Endothelial cell of umbilical vein (primary cell): ENCODE measurements around the gene TMEM126A. TPM values are rescaled to one million over a fixed set of nuclear protein-coding genes. Genes with fewer than 3 reads are reported as not detected.

Source experiments
- BruUV-seq: library from RNA; stranded (reverse); fragments of 400-500 nt; replicated peaks from 2 replicates; lab custom pipeline; 2021; lab: Mats Ljungman, UMichigan
- CTCF ChIA-PET: fragments of 300-600, 350-600 bp; sonication (Branson Sonifier 250); formaldehyde crosslinking; loops from one replicate; lab custom pipeline; 2021; ENCODE audit warnings: antibody characterized with exemption, inconsistent platforms; lab: Charles Lee
- POLR2A ChIA-PET: fragments of 300-600, 350-600 bp; sonication (Branson Sonifier 250); formaldehyde crosslinking; loops from one replicate; lab custom pipeline; 2021; ENCODE audit warnings: antibody characterized with exemption, inconsistent platforms; lab: Charles Lee
- DNase-seq: peaks from one replicate; pipeline ENCODE4 v3.0.0-alpha.2; 2011; ENCODE audit warnings: low read depth, low spot score
- FAIRE-seq: peaks from 2 replicates; lab custom pipeline; 2011; peaks lifted over from hg19 to GRCh38; lab: Jason Lieb, UNC
- H2AFZ ChIP-seq: 2 replicates; pipeline ENCODE4 v1.6.0; 2012; ENCODE audit warnings: low read depth, low read length, control low read depth, inconsistent platforms
- H3K27ac ChIP-seq: 2 replicates; pipeline ENCODE4 v1.5.1; 2011; ENCODE audit warnings: low read depth, mild to moderate bottlenecking, control low read depth, low read length, moderate library complexity; ENCODE audit not compliant: insufficient read depth
- H3K27me3 ChIP-seq, 2 experiments: 2 replicates each; pipeline versions ENCODE4 v1.6.0 to v1.6.1; 2011; ENCODE audit warnings: low read length in 2 of 2, mixed read lengths in 1 of 2; ENCODE audit not compliant: control insufficient read depth in 2 of 2, insufficient read depth in 2 of 2
- H3K36me3 ChIP-seq, 2 experiments: 2 replicates in 1 of 2; 3 replicates in 1 of 2; pipeline ENCODE4 v1.5.1; 2011; ENCODE audit warnings: low read length in 2 of 2, mild to moderate bottlenecking in 1 of 2, moderate library complexity in 1 of 2; ENCODE audit not compliant: control insufficient read depth in 2 of 2, insufficient read depth in 2 of 2; ENCODE audit errors: extremely low read depth in 1 of 2
- H3K4me1 ChIP-seq: 3 replicates; pipeline ENCODE4 v1.5.1; 2011; ENCODE audit warnings: mild to moderate bottlenecking, low read length; ENCODE audit not compliant: control insufficient read depth, insufficient read depth; ENCODE audit errors: extremely low read depth
- H3K4me2 ChIP-seq: 2 replicates; pipeline ENCODE4 v1.6.1; 2011; ENCODE audit warnings: low read length, control low read depth, mixed read lengths; ENCODE audit not compliant: insufficient read depth
- H3K4me3 ChIP-seq, 3 experiments: fragments of 200-600 bp in 1 of 3; sonication (generic), shearing (Covaris generic) in 1 of 3; replicated peaks in 1 of 3; 2 replicates each; pipeline ENCODE4 v1.5.1; 2011 to 2016; ENCODE audit warnings: control low read depth in 3 of 3, low read length in 3 of 3, mild to moderate bottlenecking in 2 of 3, inconsistent platforms in 1 of 3, low read depth in 1 of 3, moderate library complexity in 1 of 3; ENCODE audit not compliant: insufficient read depth in 1 of 3
- H3K79me2 ChIP-seq: 2 replicates; pipeline ENCODE4 v1.6.0; 2012; ENCODE audit warnings: low read length, inconsistent platforms; ENCODE audit not compliant: control insufficient read depth, insufficient read depth
- H3K9ac ChIP-seq: replicated peaks from 2 replicates; pipeline ENCODE3; 2011; ENCODE audit warnings: low read length, control low read depth; ENCODE audit not compliant: insufficient read depth; ENCODE audit errors: extremely low read depth
- H3K9me1 ChIP-seq: replicated peaks from 3 replicates; pipeline ENCODE4 v1.6.0; 2011; ENCODE audit warnings: mild to moderate bottlenecking, low read length; ENCODE audit not compliant: control insufficient read depth, insufficient read depth; ENCODE audit errors: extremely low read depth
- H3K9me3 ChIP-seq: replicated peaks from 2 replicates; pipeline ENCODE4 v1.5.1; 2012; ENCODE audit warnings: low read length, inconsistent platforms; ENCODE audit not compliant: control insufficient read depth, insufficient read depth
- H4K20me1 ChIP-seq: replicated peaks from 2 replicates; pipeline ENCODE3; 2011; ENCODE audit warnings: mild to moderate bottlenecking, low read length; ENCODE audit not compliant: control insufficient read depth, insufficient read depth; ENCODE audit errors: extremely low read depth
- CTCF ChIP-seq, 2 donors: IDR thresholded peaks; 1 replicate in 1 of 2; 2 replicates in 1 of 2; pipeline ENCODE4 v1.5.1; 2011; ENCODE audit warnings: low read length in 2 of 2, mild to moderate bottlenecking in 2 of 2, moderate library complexity in 2 of 2, control low read depth in 1 of 2, inconsistent platforms in 1 of 2, low read depth in 1 of 2; ENCODE audit not compliant: insufficient read depth in 1 of 2; ENCODE audit errors: extremely low read depth in 1 of 2
- EZH2 ChIP-seq: IDR thresholded peaks from 2 replicates; pipeline ENCODE4 v1.6.1; 2012; ENCODE audit warnings: borderline replicate concordance, low read depth, mild to moderate bottlenecking, moderate library complexity, low read length, inconsistent platforms; ENCODE audit not compliant: severe bottlenecking
- FOS ChIP-seq: IDR thresholded peaks from 2 replicates; pipeline ENCODE4 v1.6.1; 2011; ENCODE audit warnings: mild to moderate bottlenecking, low read length, moderate library complexity, borderline replicate concordance; ENCODE audit not compliant: insufficient read depth
- GATA2 ChIP-seq: IDR thresholded peaks from 2 replicates; pipeline ENCODE4 v1.7.0; 2011; ENCODE audit warnings: low read depth, mild to moderate bottlenecking, moderate library complexity, mixed read lengths, low read length; ENCODE audit not compliant: insufficient read length, insufficient read depth
- JUN ChIP-seq: IDR thresholded peaks from 2 replicates; pipeline ENCODE4 v1.6.1; 2011; ENCODE audit warnings: borderline replicate concordance, low read depth; ENCODE audit not compliant: insufficient read length, insufficient read depth
- MAX ChIP-seq: IDR thresholded peaks from 2 replicates; pipeline ENCODE4 v1.6.1; 2011; ENCODE audit not compliant: insufficient read depth, insufficient read length
- MYC ChIP-seq: IDR thresholded peaks from one replicate; pipeline ENCODE4 v1.6.1; 2011; ENCODE audit warnings: mild to moderate bottlenecking, low read depth, low read length
- POLR2AphosphoS5 ChIP-seq: IDR thresholded peaks from 2 replicates; pipeline ENCODE4 v1.6.1; 2012; ENCODE audit warnings: low read depth, mild to moderate bottlenecking, control low read depth, low read length, moderate library complexity; ENCODE audit not compliant: insufficient read depth
- dilution Hi-C: fragments of 300-500 bp; cut with MboI; formaldehyde crosslinking; loops from one replicate; pipeline ENCODE4 v1.15.0; 2019; ENCODE audit warnings: low sequenced_read_pairs; ENCODE audit not compliant: extremely low pct_ligation_motif_present
- intact Hi-C: fragments of 100-400 bp; cut with micrococcal nuclease; formaldehyde crosslinking; loops from one replicate; pipeline ENCODE4 v1.10.0; 2022
- polyA plus RNA-seq, 4 experiments: library from polyadenylated mRNA; depleted of rRNA in 3 of 4; stranded (reverse) in 3 of 4; unstranded in 1 of 4; fragments of >200 nt; gene quantifications; 2 replicates each; pipeline versions ENCODE4 v1.2.1 to v1.2.3, GENCODE V29; 2011 to 2012; ENCODE audit warnings: missing spikeins in 1 of 4
- total RNA-seq: library from RNA; stranded (reverse); gene quantifications from 2 replicates; pipeline ENCODE4 v1.2.3, GENCODE V29; 2021

TMEM126A gene
- total and polyA plus RNA-seq, 2 donors (not counting 3 experiments of a cell fraction or from before 2014, with no cell fraction given) = 35.3 to 45.8 TPM

- FAIRE-seq (peak; percentile 63), DNase-seq (peak; percentile 66)
- H3K9me1 ChIP-seq = no peaks in the 10 kb centered on the region
- dilution Hi-C loops = no loop called here
- intact Hi-C loops = loop anchor here (1.0 to 10.0 kb wide), 4 partner anchors 117 to 250 kb away; partner anchors contain the start of gene SYTL2
- peaks cover 8 to 10% of the 10 kb centered on the region in 2 experiments for H3K27me3 ChIP-seq
- H3K4me1 ChIP-seq = no peaks in the 10 kb centered on the region
- BruUV-seq = no TSS peak
- no peak overlapping the region for H3K9ac ChIP-seq
- ChIA-PET POLR2A (no interaction called here), CTCF (interaction anchor here (0.7 to 5.4 kb wide), 16 partner anchors 9 to 170 kb away, joined by 3 to 29 read pairs (median 4); partner anchors contain the start of gene CCDC83)
- H3K4me3 ChIP-seq = no peak overlapping the region
- no peak overlapping the region for H3K27ac ChIP-seq
- no peak overlapping the region for H2AFZ ChIP-seq
- no peaks in the 10 kb centered on the region for H4K20me1 ChIP-seq
- no peaks in the 10 kb centered on the region for H3K79me2 ChIP-seq
- no peaks in the 10 kb centered on the region for H3K9me3 ChIP-seq
- no peaks in the 10 kb centered on the region for H3K36me3 ChIP-seq
- TF ChIP-seq GATA2 (no peak), FOS (no peak), EZH2 (no peak), POLR2AphosphoS5 (no peak), CTCF (IDR thresholded peaks at IDR 0.05; ENCODE audit: extremely low read depth in 1 of 2, insufficient read depth in 1 of 2, low read depth in 1 of 2, low read length in 2 of 2) (peak; percentile 29 to 43), JUN (no peak), MYC (no peak), MAX (no peak)
- H3K4me2 ChIP-seq = no peak overlapping the region
Measured at GRCh38 chr11:85694385-85694980, 46.7 kb downstream of the TMEM126A start.
